ENCODE data around the gene SMARCA1.

- TF ChIP-seq CTCF (IDR thresholded peaks at IDR 0.05) (no peak), POLR2A (IDR thresholded peaks at IDR 0.05) (no peak)
These were observed 61.4 kb downstream of the SMARCA1 start for GRCh38 chrX:129461801-129462456.

All from uterus (tissue), 2 donors.